Measurements from ENCODE around the gene FAM168A. TPM values are rescaled to one million over a fixed set of nuclear protein-coding genes. Genes with fewer than 3 reads are reported as not detected.

FAM168A gene
- total and polyA plus RNA-seq, 7 donors: 5.3 to 28.6 (median 18.1) TPM

GRCh38 chr11:73395297-73396208 is 202.4 kb downstream of the FAM168A start:
- TF ChIP-seq, protein P1, sequence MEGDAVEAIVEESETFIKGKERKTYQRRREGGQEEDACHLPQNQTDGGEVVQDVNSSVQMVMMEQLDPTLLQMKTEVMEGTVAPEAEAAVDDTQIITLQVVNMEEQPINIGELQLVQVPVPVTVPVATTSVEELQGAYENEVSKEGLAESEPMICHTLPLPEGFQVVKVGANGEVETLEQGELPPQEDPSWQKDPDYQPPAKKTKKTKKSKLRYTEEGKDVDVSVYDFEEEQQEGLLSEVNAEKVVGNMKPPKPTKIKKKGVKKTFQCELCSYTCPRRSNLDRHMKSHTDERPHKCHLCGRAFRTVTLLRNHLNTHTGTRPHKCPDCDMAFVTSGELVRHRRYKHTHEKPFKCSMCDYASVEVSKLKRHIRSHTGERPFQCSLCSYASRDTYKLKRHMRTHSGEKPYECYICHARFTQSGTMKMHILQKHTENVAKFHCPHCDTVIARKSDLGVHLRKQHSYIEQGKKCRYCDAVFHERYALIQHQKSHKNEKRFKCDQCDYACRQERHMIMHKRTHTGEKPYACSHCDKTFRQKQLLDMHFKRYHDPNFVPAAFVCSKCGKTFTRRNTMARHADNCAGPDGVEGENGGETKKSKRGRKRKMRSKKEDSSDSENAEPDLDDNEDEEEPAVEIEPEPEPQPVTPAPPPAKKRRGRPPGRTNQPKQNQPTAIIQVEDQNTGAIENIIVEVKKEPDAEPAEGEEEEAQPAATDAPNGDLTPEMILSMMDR (IDR thresholded peaks at IDR 0.05): no peak
- Histone ChIP-seq H3K27me3 (ENCODE audit: insufficient read depth in 3 of 3, low read length in 2 of 3) (no peaks in the 10 kb centered on the region), H3K27ac (no peak overlapping the region), H3K4me1 (peaks cover 20% of the 10 kb centered on the region), H3K36me3 (ENCODE audit: insufficient read depth in 1 of 2, low read depth in 1 of 2) (peaks cover 0 to 42% of the 10 kb centered on the region in 2 donors), H3K9me3 (no peaks in the 10 kb centered on the region), H3K4me3 (no peak overlapping the region)
- intact Hi-C loops (cut with DNase I): loop anchor here in 1 of 2 donors (5.0 kb wide), 1 partner anchor 267 kb away; no protein-coding TSS in a partner anchor
- DNase-seq (no peak), ATAC-seq (peak in 1 of 4 donors; percentile 2)
- WGBS, 3 donors: 81 to 89% (median 82%) methylated on average over 19 to 22 of the region's 22 CpGs

DNA sequence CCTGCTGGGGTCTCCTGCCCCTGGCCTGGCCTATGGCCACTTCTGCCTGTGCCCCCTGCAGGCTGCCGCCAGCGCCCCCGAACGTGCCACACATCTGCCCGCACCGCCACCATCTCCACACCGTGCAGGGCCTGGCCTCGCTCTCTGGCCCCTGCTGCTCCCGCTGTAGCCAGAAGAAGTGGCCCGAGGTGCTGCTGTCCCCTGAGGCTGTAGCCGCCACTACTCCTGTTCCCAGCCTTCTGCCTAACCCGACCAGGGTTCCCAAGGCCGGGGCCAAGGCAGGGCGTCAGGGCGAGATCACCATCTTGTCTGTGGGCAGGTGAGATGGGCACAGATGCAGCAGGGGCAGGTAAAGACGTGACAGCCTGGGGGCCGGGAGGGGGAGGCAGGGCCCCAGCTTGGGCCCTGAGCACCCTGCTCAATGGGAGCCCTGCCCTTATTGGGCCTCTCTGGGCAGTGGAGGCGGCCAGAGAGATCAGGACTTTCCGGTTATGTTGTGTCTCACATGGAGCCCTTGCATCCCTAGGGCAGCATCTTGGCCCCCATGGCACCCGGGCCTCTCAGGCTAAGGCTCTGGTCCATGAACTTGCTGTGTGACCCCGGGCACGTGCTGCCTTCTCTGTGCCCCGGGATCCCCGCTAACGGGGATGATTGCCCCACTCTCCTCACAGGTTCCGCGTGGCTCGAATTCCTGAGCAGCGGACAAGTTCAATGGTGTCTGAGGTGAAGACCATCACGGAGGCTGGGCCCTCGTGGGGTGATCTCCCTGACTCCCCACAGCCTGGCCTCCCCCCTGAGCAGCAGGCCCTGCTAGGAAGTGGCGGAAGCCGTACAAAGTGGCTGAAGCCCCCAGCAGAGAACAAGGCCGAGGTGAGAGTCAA is 203.3 kb downstream of the FAM168A start:
- intact Hi-C loops (cut with DNase I): loop anchor here in 1 of 2 donors (5.0 kb wide), 1 partner anchor 268 kb away; no protein-coding TSS in a partner anchor
- 90 to 93% (median 90%) methylated on average over 34 of the region's 34 CpGs for WGBS, 3 donors
- H3K36me3 ChIP-seq (ENCODE audit: insufficient read depth in 1 of 2, low read depth in 1 of 2): peaks cover 0 to 42% of the 10 kb centered on the region in 2 donors
- DNase-seq: peak in 1 of 2 donors; percentile 37
- H3K4me3 ChIP-seq: no peak overlapping the region
- no peak overlapping the region for H3K27ac ChIP-seq
- TF ChIP-seq, protein P1 (IDR thresholded peaks at IDR 0.05): no peak
- H3K9me3 ChIP-seq: no peaks in the 10 kb centered on the region
- ATAC-seq: no peak
- peaks cover 28% of the 10 kb centered on the region for H3K4me1 ChIP-seq
- no peaks in the 10 kb centered on the region for H3K27me3 ChIP-seq (ENCODE audit: insufficient read depth in 3 of 3, low read length in 2 of 3)

GRCh38 chr11:73393479-73394415 is 204.2 kb downstream of the FAM168A start:
- Histone ChIP-seq H3K36me3 (ENCODE audit: insufficient read depth in 1 of 2, low read depth in 1 of 2) (peaks cover 0 to 42% of the 10 kb centered on the region in 2 donors), H3K4me3 (no peak overlapping the region), H3K27me3 (ENCODE audit: insufficient read depth in 3 of 3, low read length in 2 of 3) (no peaks in the 10 kb centered on the region), H3K4me1 (peaks cover 37% of the 10 kb centered on the region), H3K9me3 (no peaks in the 10 kb centered on the region), H3K27ac (no peak overlapping the region)
- intact Hi-C loops (cut with DNase I): loop anchor here (1.0 to 2.0 kb wide), 3 partner anchors 41 to 87 kb away; no protein-coding TSS in a partner anchor
- TF ChIP-seq, protein P1 (IDR thresholded peaks at IDR 0.05): peak; percentile 81
- DNase-seq (peak; percentile 74 to 87), ATAC-seq (peak; percentile 65 to 83 (median 78))
- 74 to 80% (median 76%) methylated on average over 16 of the region's 16 CpGs for WGBS, 3 donors

DNA sequence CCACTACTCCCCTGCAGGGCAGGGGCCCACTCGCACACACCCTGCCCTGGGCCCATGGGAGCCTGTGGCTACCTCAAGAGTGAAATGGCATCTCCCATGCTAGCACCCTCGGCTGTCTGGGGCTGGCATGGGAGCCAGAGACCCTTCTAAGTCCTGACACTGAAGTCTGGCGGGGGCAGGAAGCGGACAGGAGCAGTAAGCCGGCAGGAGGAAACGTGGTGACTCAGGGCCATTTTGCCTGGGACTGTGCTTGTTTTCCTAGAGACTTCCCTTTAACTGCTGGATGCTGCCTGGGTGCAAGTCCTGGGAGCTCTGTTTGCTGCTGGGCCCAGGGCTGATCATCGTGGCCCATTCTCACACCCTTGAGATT is 204.9 kb downstream of the FAM168A start:
- no peak overlapping the region for H3K27ac ChIP-seq
- no peaks in the 10 kb centered on the region for H3K9me3 ChIP-seq
- peaks cover 0 to 42% of the 10 kb centered on the region in 2 donors for H3K36me3 ChIP-seq (ENCODE audit: insufficient read depth in 1 of 2, low read depth in 1 of 2)
- TF ChIP-seq, protein P1 (IDR thresholded peaks at IDR 0.05): no peak
- H3K4me1 ChIP-seq: peaks cover 45% of the 10 kb centered on the region
- no peak for ATAC-seq
- intact Hi-C loops (cut with DNase I): loop anchor here (1.0 to 2.0 kb wide), 3 partner anchors 40 to 86 kb away; no protein-coding TSS in a partner anchor
- no peak overlapping the region for H3K4me3 ChIP-seq
- 88 to 92% (median 88%) methylated on average over 7 of the region's 7 CpGs for WGBS, 3 donors
- no peak for DNase-seq
- H3K27me3 ChIP-seq (ENCODE audit: insufficient read depth in 3 of 3, low read length in 2 of 3): no peaks in the 10 kb centered on the region
